NOMO-1 treated with dmso at 0.1 percent for 144 hours (cell line): Measurements from ENCODE around the gene MOGAT2.
"Not testable (repeated sequence)": the region's sequence is repeated elsewhere in the genome, so short reads cannot be mapped to it uniquely, and the experiment has no call there.

ENCODE experiments used
- DNase-seq: peaks from one replicate; lab custom pipeline; 2025; ENCODE audit not compliant: unreplicated experiment; lab: John Stamatoyannopoulos, UW

Gene MOGAT2

GRCh38 chr11:75718419-75719339 is 1.0 kb downstream of the MOGAT2 start:
- no peak for DNase-seq

GRCh38 chr11:75719340-75720239 is 2.0 kb downstream of the MOGAT2 start:
- DNase-seq, result no peak

GRCh38 chr11:75720639-75721038 is 3.0 kb downstream of the MOGAT2 start:
- no peak for DNase-seq

- no peak for DNase-seq
These were observed 4.4 kb downstream of the MOGAT2 start for GRCh38 chr11:75721852-75722668.

GRCh38 chr11:75722669-75723042 is 5.0 kb downstream of the MOGAT2 start:
- no peak for DNase-seq

- DNase-seq, result no peak
These were observed 8.1 kb downstream of the MOGAT2 start for GRCh38 chr11:75725547-75726320.

GRCh38 chr11:75728992-75729391 is 11.4 kb downstream of the MOGAT2 start:
- no peak for DNase-seq

- no peak for DNase-seq
These were observed 13.5 kb downstream of the MOGAT2 start for GRCh38 chr11:75731095-75731494.

- DNase-seq, result no peak
These were observed 15.4 kb downstream of the MOGAT2 start for GRCh38 chr11:75733071-75733430.

- DNase-seq, result no peak
These were observed 15.9 kb downstream of the MOGAT2 start for GRCh38 chr11:75733431-75734107.

GRCh38 chr11:75734491-75735180 is 17.0 kb downstream of the MOGAT2 start:
- no peak for DNase-seq

GRCh38 chr11:75735181-75735845 is 17.7 kb downstream of the MOGAT2 start:
- no peak for DNase-seq

GRCh38 chr11:75737314-75737713 is 19.7 kb downstream of the MOGAT2 start:
- DNase-seq, result no peak

- no peak for DNase-seq
These were observed 23.0 kb downstream of the MOGAT2 start for GRCh38 chr11:75740681-75741080.

GRCh38 chr11:75743159-75743558 is 25.5 kb downstream of the MOGAT2 start:
- DNase-seq, result not testable (repeated sequence)

- DNase-seq, result no peak
These were observed 26.3 kb downstream of the MOGAT2 start for GRCh38 chr11:75743711-75744563.

GRCh38 chr11:75745807-75746206 is 28.2 kb downstream of the MOGAT2 start:
- DNase-seq, result no peak
